ENCODE data around the gene RTTN.

RTTN gene

DNA sequence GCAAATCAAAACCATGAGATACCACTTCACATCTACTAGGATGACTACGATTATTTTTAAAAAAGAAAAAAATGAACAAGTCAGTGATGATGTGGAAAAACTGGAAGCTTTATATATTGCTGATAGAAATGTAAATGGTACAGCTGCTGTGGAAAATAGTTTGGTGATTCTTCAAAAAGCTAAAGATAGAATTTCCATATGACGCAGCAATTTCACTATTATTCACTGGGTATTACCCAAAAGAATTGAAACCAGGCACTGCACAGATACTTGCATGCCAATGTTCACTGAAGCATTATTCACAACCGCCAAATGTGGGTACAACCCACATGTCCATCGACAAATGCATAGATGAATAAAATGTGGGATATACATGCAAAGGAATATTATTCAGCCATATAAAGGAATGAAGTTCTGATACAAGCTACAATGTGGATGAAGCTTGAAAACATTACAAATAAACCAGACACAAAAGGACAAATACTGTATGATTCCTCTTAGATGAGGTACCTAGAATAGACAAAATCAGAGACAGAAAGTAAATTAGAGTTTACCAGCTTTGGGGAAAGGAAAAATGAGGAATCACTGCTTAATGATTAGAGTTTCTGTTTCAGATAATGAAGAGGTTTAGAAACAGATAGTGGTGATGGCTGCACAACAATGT, 11.1 kb downstream of the RTTN start:
- Histone ChIP-seq H3K36me3 (ENCODE audit: low read length) (peaks cover 34% of the 10 kb centered on the region), H3K4me2 (ENCODE audit: low read depth, low read length, poor library complexity, severe bottlenecking) (no peak overlapping the region)

DNA sequence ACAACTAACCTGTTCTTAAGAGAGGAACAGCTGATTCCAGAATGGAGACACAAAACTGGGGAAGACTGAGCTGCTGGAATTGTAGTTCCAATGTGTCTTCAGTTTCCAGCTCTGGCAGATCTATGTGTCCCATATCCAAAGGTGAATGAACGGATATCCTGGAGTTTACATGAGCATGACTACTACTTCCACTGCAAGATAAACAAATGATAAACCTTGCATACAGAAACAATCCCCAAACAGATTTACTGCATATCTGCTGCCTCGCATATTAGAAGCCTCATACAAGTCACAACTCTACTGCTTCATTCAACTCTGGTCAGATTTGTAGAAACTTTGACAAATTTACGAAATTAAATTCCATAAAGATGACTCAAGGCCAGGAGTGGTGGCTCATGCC, 15.0 kb downstream of the RTTN start:
- H3K79me2 ChIP-seq (ENCODE audit: insufficient read depth, low read length), result no peaks in the 10 kb centered on the region
- no peak overlapping the region for H3K4me2 ChIP-seq (ENCODE audit: low read depth, low read length, poor library complexity, severe bottlenecking)
- no peak overlapping the region for H2AFZ ChIP-seq (ENCODE audit: low read depth, low read length, severe bottlenecking)
- H4K20me1 ChIP-seq (ENCODE audit: low read depth, low read length), result no peaks in the 10 kb centered on the region
- no peak overlapping the region for H3K9ac ChIP-seq (ENCODE audit: low read length)
- H3K36me3 ChIP-seq (ENCODE audit: low read length), result peaks cover 45% of the 10 kb centered on the region
- H3F3A ChIP-seq (ENCODE audit: insufficient read depth), result no peaks in the 10 kb centered on the region
- H3K27ac ChIP-seq (ENCODE audit: low read depth, low read length), result no peak overlapping the region
- H3K9me2 ChIP-seq (replicated peaks; ENCODE audit: insufficient read depth, low read length), result no peaks in the 10 kb centered on the region
- H3K27me3 ChIP-seq (ENCODE audit: low read length), result no peaks in the 10 kb centered on the region
- no peaks in the 10 kb centered on the region for H3K9me3 ChIP-seq (ENCODE audit: insufficient read depth, low read length)
- H3K4me3 ChIP-seq (ENCODE audit: insufficient read depth, low read length, poor library complexity, severe bottlenecking), result no peak overlapping the region
- TF ChIP-seq EZH2phosphoT487 (conservative IDR thresholded peaks at IDR 0.05; ENCODE audit: low read length), result no peak
- TF ChIP-seq, protein P1, sequence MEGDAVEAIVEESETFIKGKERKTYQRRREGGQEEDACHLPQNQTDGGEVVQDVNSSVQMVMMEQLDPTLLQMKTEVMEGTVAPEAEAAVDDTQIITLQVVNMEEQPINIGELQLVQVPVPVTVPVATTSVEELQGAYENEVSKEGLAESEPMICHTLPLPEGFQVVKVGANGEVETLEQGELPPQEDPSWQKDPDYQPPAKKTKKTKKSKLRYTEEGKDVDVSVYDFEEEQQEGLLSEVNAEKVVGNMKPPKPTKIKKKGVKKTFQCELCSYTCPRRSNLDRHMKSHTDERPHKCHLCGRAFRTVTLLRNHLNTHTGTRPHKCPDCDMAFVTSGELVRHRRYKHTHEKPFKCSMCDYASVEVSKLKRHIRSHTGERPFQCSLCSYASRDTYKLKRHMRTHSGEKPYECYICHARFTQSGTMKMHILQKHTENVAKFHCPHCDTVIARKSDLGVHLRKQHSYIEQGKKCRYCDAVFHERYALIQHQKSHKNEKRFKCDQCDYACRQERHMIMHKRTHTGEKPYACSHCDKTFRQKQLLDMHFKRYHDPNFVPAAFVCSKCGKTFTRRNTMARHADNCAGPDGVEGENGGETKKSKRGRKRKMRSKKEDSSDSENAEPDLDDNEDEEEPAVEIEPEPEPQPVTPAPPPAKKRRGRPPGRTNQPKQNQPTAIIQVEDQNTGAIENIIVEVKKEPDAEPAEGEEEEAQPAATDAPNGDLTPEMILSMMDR (IDR thresholded peaks at IDR 0.05; ENCODE audit: insufficient read depth, low read length, poor library complexity, severe bottlenecking), result no peak

More for the DNA sequence above, 11.1 kb downstream of the RTTN start:
- Histone ChIP-seq H4K20me1 (ENCODE audit: low read depth, low read length) (no peaks in the 10 kb centered on the region), H3K27ac (ENCODE audit: low read depth, low read length) (no peak overlapping the region), H3F3A (ENCODE audit: insufficient read depth) (no peaks in the 10 kb centered on the region; the same call in 1 of the 2 replicates), H3K4me3 (ENCODE audit: insufficient read depth, low read length, poor library complexity, severe bottlenecking) (no peak overlapping the region), H3K27me3 (ENCODE audit: low read length) (no peaks in the 10 kb centered on the region), H3K9me2 (replicated peaks; ENCODE audit: insufficient read depth, low read length) (no peaks in the 10 kb centered on the region), H2AFZ (ENCODE audit: low read depth, low read length, severe bottlenecking) (no peak overlapping the region), H3K9me3 (ENCODE audit: insufficient read depth, low read length) (no peaks in the 10 kb centered on the region), H3K9ac (ENCODE audit: low read length) (no peak overlapping the region), H3K79me2 (ENCODE audit: insufficient read depth, low read length) (no peaks in the 10 kb centered on the region)
- no peak for TF ChIP-seq EZH2phosphoT487 (conservative IDR thresholded peaks at IDR 0.05; ENCODE audit: low read length)
- TF ChIP-seq, protein P1 (IDR thresholded peaks at IDR 0.05; ENCODE audit: insufficient read depth, low read length, poor library complexity, severe bottlenecking), result no peak

DNA sequence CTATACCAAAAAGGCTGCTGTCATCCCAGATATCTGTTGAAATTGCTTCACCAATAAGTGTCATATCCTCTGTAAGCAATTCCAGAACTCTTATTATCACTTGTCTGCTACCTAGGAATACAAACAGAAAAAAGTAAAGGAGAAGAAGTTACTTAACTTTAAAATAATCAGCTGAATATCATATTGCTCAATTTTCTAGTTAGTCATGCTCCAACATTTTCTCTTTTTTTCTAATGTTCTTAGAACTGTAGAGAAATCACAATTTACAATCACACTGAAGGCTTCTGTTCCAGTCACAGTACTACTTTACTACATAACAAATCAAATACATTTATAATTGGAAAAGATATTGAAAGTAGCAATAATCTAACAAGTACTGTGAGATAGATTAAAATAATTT, 17.4 kb downstream of the RTTN start:
- no peaks in the 10 kb centered on the region for H3F3A ChIP-seq (ENCODE audit: insufficient read depth)
- H3K4me3 ChIP-seq (ENCODE audit: insufficient read depth, low read length, poor library complexity, severe bottlenecking), result no peak overlapping the region
- no peaks in the 10 kb centered on the region for H3K9me3 ChIP-seq (ENCODE audit: insufficient read depth, low read length)
- H2AFZ ChIP-seq (ENCODE audit: low read depth, low read length, severe bottlenecking), result no peak overlapping the region
- peaks cover 45% of the 10 kb centered on the region for H3K36me3 ChIP-seq (ENCODE audit: low read length)
- peaks cover 6% of the 10 kb centered on the region; the same call in 1 of the 2 replicates for H3K79me2 ChIP-seq (ENCODE audit: insufficient read depth, low read length)
- H3K27me3 ChIP-seq (ENCODE audit: low read length), result no peaks in the 10 kb centered on the region
- H3K27ac ChIP-seq (ENCODE audit: low read depth, low read length), result no peak overlapping the region
- no peaks in the 10 kb centered on the region for H3K9me2 ChIP-seq (replicated peaks; ENCODE audit: insufficient read depth, low read length)
- no peaks in the 10 kb centered on the region for H4K20me1 ChIP-seq (ENCODE audit: low read depth, low read length)
- no peak overlapping the region for H3K4me2 ChIP-seq (ENCODE audit: low read depth, low read length, poor library complexity, severe bottlenecking)
- TF ChIP-seq EZH2phosphoT487 (conservative IDR thresholded peaks at IDR 0.05; ENCODE audit: low read length), result no peak
- TF ChIP-seq, protein P1 (IDR thresholded peaks at IDR 0.05; ENCODE audit: insufficient read depth, low read length, poor library complexity, severe bottlenecking), result no peak
- no peak overlapping the region for H3K9ac ChIP-seq (ENCODE audit: low read length)

All from SU-DHL-6 (cell line).